ENCODE data around the gene HPD. TPM values are rescaled to one million over a fixed set of nuclear protein-coding genes. Genes with fewer than 3 reads are reported as not detected.

The HPD gene
- total and polyA plus RNA-seq, 2 experiments from 2014 or later, result 20.9 to 35.8 TPM

DNA sequence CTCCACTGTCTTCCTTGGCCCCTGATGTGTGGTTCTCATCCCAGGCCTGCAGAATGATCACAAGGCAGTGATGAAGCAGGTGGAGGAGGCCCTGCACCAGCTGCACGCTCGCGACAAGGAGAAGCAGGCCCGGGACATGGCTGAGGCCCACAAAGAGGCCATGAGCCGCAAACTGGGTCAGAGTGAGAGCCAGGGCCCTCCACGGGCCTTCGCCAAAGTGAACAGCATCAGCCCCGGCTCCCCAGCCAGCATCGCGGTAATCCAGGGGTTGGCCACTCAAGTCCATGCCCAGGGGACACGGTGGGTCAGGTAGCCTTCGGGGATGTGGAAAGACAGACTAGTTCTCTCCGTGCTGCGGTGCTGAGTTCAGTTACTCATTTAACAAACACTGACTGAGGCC is 40.9 kb upstream of the HPD start:
- no peak for TF ChIP-seq EZH2phosphoT487 (IDR thresholded peaks at IDR 0.05; ENCODE audit: low read depth, severe bottlenecking, unreplicated experiment)
- TF ChIP-seq EZH2 (IDR thresholded peaks at IDR 0.05; ENCODE audit: borderline replicate concordance), result no peak
- TF ChIP-seq, protein P1, sequence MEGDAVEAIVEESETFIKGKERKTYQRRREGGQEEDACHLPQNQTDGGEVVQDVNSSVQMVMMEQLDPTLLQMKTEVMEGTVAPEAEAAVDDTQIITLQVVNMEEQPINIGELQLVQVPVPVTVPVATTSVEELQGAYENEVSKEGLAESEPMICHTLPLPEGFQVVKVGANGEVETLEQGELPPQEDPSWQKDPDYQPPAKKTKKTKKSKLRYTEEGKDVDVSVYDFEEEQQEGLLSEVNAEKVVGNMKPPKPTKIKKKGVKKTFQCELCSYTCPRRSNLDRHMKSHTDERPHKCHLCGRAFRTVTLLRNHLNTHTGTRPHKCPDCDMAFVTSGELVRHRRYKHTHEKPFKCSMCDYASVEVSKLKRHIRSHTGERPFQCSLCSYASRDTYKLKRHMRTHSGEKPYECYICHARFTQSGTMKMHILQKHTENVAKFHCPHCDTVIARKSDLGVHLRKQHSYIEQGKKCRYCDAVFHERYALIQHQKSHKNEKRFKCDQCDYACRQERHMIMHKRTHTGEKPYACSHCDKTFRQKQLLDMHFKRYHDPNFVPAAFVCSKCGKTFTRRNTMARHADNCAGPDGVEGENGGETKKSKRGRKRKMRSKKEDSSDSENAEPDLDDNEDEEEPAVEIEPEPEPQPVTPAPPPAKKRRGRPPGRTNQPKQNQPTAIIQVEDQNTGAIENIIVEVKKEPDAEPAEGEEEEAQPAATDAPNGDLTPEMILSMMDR (IDR thresholded peaks at IDR 0.05; ENCODE audit: poor library complexity), result no peak
- H2AFZ ChIP-seq, result no peak overlapping the region
- H3K36me3 ChIP-seq (replicated peaks; ENCODE audit: insufficient read depth, low read depth), result no peaks in the 10 kb centered on the region

DNA sequence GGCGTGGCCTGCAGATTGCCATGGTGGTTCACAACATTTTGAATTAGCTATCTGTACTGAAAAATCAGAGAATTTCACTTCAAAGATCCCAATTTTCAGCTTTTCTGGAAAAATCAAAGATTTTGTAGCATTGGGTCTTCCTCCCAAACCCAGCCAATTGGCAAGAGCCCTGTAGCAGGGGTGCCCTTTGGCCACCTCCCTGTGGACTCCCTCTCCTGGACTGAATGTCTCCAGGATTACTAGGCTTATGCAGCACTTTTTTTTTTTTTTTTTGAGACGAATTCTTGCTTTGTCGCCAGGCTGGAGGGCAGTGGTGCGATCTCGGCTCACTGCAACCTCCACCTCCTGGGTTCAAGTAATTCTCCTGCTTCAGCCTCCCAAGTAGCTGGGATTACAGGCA is 39.6 kb upstream of the HPD start:
- Histone ChIP-seq H3K79me2 (peaks cover 32% of the 10 kb centered on the region), H3K4me1 (ENCODE audit: insufficient read depth) (peaks cover 13% of the 10 kb centered on the region)
- WGBS (ENCODE audit: low lambda C conversion rate, missing lambda C conversion rate), result 67% methylated on average over 5 of the region's 5 CpGs

More for the DNA sequence above, 40.9 kb upstream of the HPD start:
- no peaks in the 10 kb centered on the region for H3K27me3 ChIP-seq
- H3K9me3 ChIP-seq (ENCODE audit: low read depth), result no peaks in the 10 kb centered on the region
- 97% methylated on average over 14 of the region's 14 CpGs for WGBS (ENCODE audit: low lambda C conversion rate, missing lambda C conversion rate)
- no peaks in the 10 kb centered on the region for H3K9me2 ChIP-seq (replicated peaks; ENCODE audit: insufficient read depth)
- H3K4me1 ChIP-seq (ENCODE audit: insufficient read depth), result no peaks in the 10 kb centered on the region
- no peak for DNase-seq (ENCODE audit: low spot score)
- H4K20me1 ChIP-seq (ENCODE audit: insufficient read depth, poor library complexity, severe bottlenecking), result no peaks in the 10 kb centered on the region
- H3K79me2 ChIP-seq, result peaks cover 22% of the 10 kb centered on the region
- no peak overlapping the region for H3K4me3 ChIP-seq
- no peak overlapping the region for H3K4me2 ChIP-seq
- H3K27ac ChIP-seq, result no peak overlapping the region

DNA sequence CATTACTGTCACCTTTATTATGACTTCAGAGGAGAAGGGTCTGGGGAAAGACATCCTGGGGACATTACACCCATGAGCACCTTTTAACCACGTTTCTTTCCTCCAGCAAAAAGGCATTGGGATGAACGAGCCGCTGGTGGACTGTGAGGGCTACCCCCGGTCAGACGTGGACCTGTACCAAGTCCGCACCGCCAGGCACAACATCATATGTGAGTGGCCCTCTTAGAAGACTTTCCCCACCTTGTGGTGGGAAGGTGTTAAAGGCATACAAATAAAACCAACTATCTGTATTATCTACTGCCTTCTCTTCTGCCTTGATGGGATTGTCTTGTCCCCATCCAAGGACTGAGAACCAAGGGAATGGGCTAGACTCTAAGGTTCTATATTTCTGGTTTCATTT is 36.0 kb upstream of the HPD start:
- DNase-seq (ENCODE audit: low spot score), result peak; percentile 62
- Histone ChIP-seq H2AFZ (no peak overlapping the region), H4K20me1 (ENCODE audit: insufficient read depth, poor library complexity, severe bottlenecking) (peaks cover 13% of the 10 kb centered on the region), H3K9me3 (ENCODE audit: low read depth) (no peaks in the 10 kb centered on the region), H3K4me2 (peak overlapping the region; percentile 48), H3K4me1 (ENCODE audit: insufficient read depth) (peaks cover 25% of the 10 kb centered on the region), H3K79me2 (peaks cover 62% of the 10 kb centered on the region), H3K9me2 (replicated peaks; ENCODE audit: insufficient read depth) (no peaks in the 10 kb centered on the region), H3K27me3 (no peaks in the 10 kb centered on the region), H3K27ac (peak overlapping the region; percentile 89), H3K4me3 (no peak overlapping the region), H3K36me3 (replicated peaks; ENCODE audit: insufficient read depth, low read depth) (no peaks in the 10 kb centered on the region)
- WGBS (ENCODE audit: low lambda C conversion rate, missing lambda C conversion rate), result 77% methylated on average over 7 of the region's 7 CpGs
- TF ChIP-seq EZH2phosphoT487 (IDR thresholded peaks at IDR 0.05; ENCODE audit: low read depth, severe bottlenecking, unreplicated experiment) (no peak), EZH2 (IDR thresholded peaks at IDR 0.05; ENCODE audit: borderline replicate concordance) (no peak)
- TF ChIP-seq, protein P1 (IDR thresholded peaks at IDR 0.05; ENCODE audit: poor library complexity), result peak; percentile 33

More for the DNA sequence above, 39.6 kb upstream of the HPD start:
- H3K4me2 ChIP-seq, result no peak overlapping the region
- H3K36me3 ChIP-seq (replicated peaks; ENCODE audit: insufficient read depth, low read depth), result no peaks in the 10 kb centered on the region
- no peaks in the 10 kb centered on the region for H3K27me3 ChIP-seq
- no peak overlapping the region for H3K27ac ChIP-seq
- peaks cover 8% of the 10 kb centered on the region for H4K20me1 ChIP-seq (ENCODE audit: insufficient read depth, poor library complexity, severe bottlenecking)
- H3K4me3 ChIP-seq, result no peak overlapping the region
- no peaks in the 10 kb centered on the region for H3K9me3 ChIP-seq (ENCODE audit: low read depth)
- TF ChIP-seq, protein P1 (IDR thresholded peaks at IDR 0.05; ENCODE audit: poor library complexity), result no peak
- TF ChIP-seq EZH2phosphoT487 (IDR thresholded peaks at IDR 0.05; ENCODE audit: low read depth, severe bottlenecking, unreplicated experiment) (no peak), EZH2 (IDR thresholded peaks at IDR 0.05; ENCODE audit: borderline replicate concordance) (no peak)
- DNase-seq (ENCODE audit: low spot score), result no peak
- H2AFZ ChIP-seq, result no peak overlapping the region
- no peaks in the 10 kb centered on the region for H3K9me2 ChIP-seq (replicated peaks; ENCODE audit: insufficient read depth)
